ENCODE results near the gene MTERF1.

Gene MTERF1

GRCh38 chr7:91911121-91911520, 30.6 kb upstream of the MTERF1 start:
- TF ChIP-seq EZH2phosphoT487 (IDR thresholded peaks at IDR 0.05; ENCODE audit: borderline replicate concordance) (no peak), CTCF (conservative IDR thresholded peaks at IDR 0.05; ENCODE audit: low read length) (no peak)
- Histone ChIP-seq H3K4me2 (ENCODE audit: low read depth, low read length, poor library complexity, severe bottlenecking) (no peak overlapping the region), H3F3A (ENCODE audit: low read depth) (no peaks in the 10 kb centered on the region), H3K4me1 (ENCODE audit: insufficient read depth, low read length, poor library complexity, severe bottlenecking) (peaks cover 17% of the 10 kb centered on the region), H3K9me3 (ENCODE audit: insufficient read depth, low read depth, low read length) (no peaks in the 10 kb centered on the region), H3K27me3 (ENCODE audit: insufficient read depth, low read length, poor library complexity, severe bottlenecking) (no peaks in the 10 kb centered on the region), H3K9me2 (replicated peaks; ENCODE audit: low read depth, low read length) (no peaks in the 10 kb centered on the region), H3K36me3 (ENCODE audit: insufficient read depth, low read length) (no peaks in the 10 kb centered on the region), H4K20me1 (ENCODE audit: insufficient read depth, low read length, poor library complexity, severe bottlenecking) (no peaks in the 10 kb centered on the region), H3K9ac (ENCODE audit: low read depth, low read length, poor library complexity, severe bottlenecking) (no peak overlapping the region), H3K79me2 (ENCODE audit: insufficient read depth, low read length) (no peaks in the 10 kb centered on the region), H3K4me3 (ENCODE audit: low read length, poor library complexity, severe bottlenecking) (no peak overlapping the region), H2AFZ (ENCODE audit: low read length) (no peak overlapping the region)

- no peaks in the 10 kb centered on the region for H3K36me3 ChIP-seq (ENCODE audit: insufficient read depth, low read length)
- H3K79me2 ChIP-seq (ENCODE audit: insufficient read depth, low read length): no peaks in the 10 kb centered on the region
Observed at GRCh38 chr7:91910171-91910570, 29.7 kb upstream of the MTERF1 start.

GRCh38 chr7:91899563-91899962, 19.1 kb upstream of the MTERF1 start:
- TF ChIP-seq EZH2phosphoT487 (IDR thresholded peaks at IDR 0.05; ENCODE audit: borderline replicate concordance) (no peak), CTCF (conservative IDR thresholded peaks at IDR 0.05; ENCODE audit: low read length) (no peak)
- H3F3A ChIP-seq (ENCODE audit: low read depth): no peaks in the 10 kb centered on the region
- H3K4me2 ChIP-seq (ENCODE audit: low read depth, low read length, poor library complexity, severe bottlenecking): no peak overlapping the region
- no peaks in the 10 kb centered on the region for H3K79me2 ChIP-seq (ENCODE audit: insufficient read depth, low read length)
- no peaks in the 10 kb centered on the region for H3K9me3 ChIP-seq (ENCODE audit: insufficient read depth, low read depth, low read length)
- H4K20me1 ChIP-seq (ENCODE audit: insufficient read depth, low read length, poor library complexity, severe bottlenecking): no peaks in the 10 kb centered on the region
- no peaks in the 10 kb centered on the region for H3K9me2 ChIP-seq (replicated peaks; ENCODE audit: low read depth, low read length)
- no peak overlapping the region for H3K4me3 ChIP-seq (ENCODE audit: low read length, poor library complexity, severe bottlenecking)
- no peak overlapping the region for H2AFZ ChIP-seq (ENCODE audit: low read length)
- no peak overlapping the region for H3K9ac ChIP-seq (ENCODE audit: low read depth, low read length, poor library complexity, severe bottlenecking)
- H3K27me3 ChIP-seq (ENCODE audit: insufficient read depth, low read length, poor library complexity, severe bottlenecking): no peaks in the 10 kb centered on the region
- H3K4me1 ChIP-seq (ENCODE audit: insufficient read depth, low read length, poor library complexity, severe bottlenecking): no peaks in the 10 kb centered on the region
- no peaks in the 10 kb centered on the region for H3K36me3 ChIP-seq (ENCODE audit: insufficient read depth, low read length)

More at GRCh38 chr7:91910171-91910570, 29.7 kb upstream of the MTERF1 start:
- H3K9ac ChIP-seq (ENCODE audit: low read depth, low read length, poor library complexity, severe bottlenecking): no peak overlapping the region
- H3K27me3 ChIP-seq (ENCODE audit: insufficient read depth, low read length, poor library complexity, severe bottlenecking): no peaks in the 10 kb centered on the region
- H4K20me1 ChIP-seq (ENCODE audit: insufficient read depth, low read length, poor library complexity, severe bottlenecking): no peaks in the 10 kb centered on the region
- no peak overlapping the region for H3K4me3 ChIP-seq (ENCODE audit: low read length, poor library complexity, severe bottlenecking)
- no peaks in the 10 kb centered on the region for H3K9me2 ChIP-seq (replicated peaks; ENCODE audit: low read depth, low read length)
- H3F3A ChIP-seq (ENCODE audit: low read depth): no peaks in the 10 kb centered on the region
- no peak overlapping the region for H3K4me2 ChIP-seq (ENCODE audit: low read depth, low read length, poor library complexity, severe bottlenecking)
- no peaks in the 10 kb centered on the region for H3K9me3 ChIP-seq (ENCODE audit: insufficient read depth, low read depth, low read length)
- no peak overlapping the region for H2AFZ ChIP-seq (ENCODE audit: low read length)
- TF ChIP-seq CTCF (conservative IDR thresholded peaks at IDR 0.05; ENCODE audit: low read length) (no peak), EZH2phosphoT487 (IDR thresholded peaks at IDR 0.05; ENCODE audit: borderline replicate concordance) (no peak)
- H3K4me1 ChIP-seq (ENCODE audit: insufficient read depth, low read length, poor library complexity, severe bottlenecking): peaks cover 8% of the 10 kb centered on the region
